ENCODE measurements around the gene PXDC1.
A peak's percentile ranks its signal among the peaks of the same experiment; 100 is the strongest.
"Not testable (repeated sequence)": the region's sequence is repeated elsewhere in the genome, so short reads cannot be mapped to it uniquely, and the experiment has no call there.

The PXDC1 gene

DNA sequence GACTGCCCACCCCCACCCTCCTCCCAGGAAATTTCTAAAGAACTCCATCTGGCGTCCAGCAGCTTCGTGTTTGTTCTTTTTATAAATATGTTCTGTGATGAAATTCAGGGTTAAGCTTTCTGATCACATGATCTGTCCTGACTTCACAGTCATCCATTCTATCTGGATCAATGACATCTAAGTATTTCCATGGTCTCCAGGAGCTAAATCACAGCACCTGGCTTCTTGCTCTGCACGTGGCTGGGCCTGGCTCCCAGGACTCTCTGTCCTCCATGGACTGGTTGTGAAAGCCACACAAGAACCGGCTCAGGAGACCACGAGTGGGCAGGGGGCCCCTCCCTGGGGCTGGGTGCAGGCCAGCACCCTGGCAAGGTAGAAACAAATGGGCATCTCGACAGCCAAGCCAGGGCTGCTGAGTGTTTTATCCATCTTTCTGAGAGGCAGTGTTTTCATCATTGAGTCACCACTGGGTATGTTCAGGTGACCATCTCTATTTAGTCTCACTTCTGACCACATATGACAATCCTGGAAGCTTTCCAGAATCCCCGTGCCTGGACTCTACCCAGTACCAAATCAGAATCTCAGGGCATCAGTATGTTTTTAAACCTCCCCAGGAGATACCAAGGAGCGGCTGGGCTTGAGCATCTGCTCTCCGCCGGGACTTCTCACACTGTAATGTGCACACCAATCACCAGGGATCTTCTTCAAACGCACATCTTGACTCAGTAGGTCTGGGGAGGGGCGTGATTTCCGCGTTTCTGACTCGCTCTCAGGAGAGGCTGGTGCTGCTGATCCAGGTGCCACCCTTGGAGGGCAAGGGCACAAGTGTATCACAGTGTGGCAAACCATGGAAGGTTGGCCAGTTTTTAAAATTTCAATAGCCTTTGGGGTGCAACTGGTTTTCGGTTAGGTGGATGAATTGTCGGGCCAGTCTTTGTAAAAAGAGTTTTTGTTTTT is 31.6 kb upstream of the PXDC1 start:
- no peak for DNase-seq (ENCODE audit: low spot score)

- no peak for DNase-seq (ENCODE audit: low spot score)
Measured at GRCh38 chr6:3781504-3781903, 30.0 kb upstream of the PXDC1 start.

DNA sequence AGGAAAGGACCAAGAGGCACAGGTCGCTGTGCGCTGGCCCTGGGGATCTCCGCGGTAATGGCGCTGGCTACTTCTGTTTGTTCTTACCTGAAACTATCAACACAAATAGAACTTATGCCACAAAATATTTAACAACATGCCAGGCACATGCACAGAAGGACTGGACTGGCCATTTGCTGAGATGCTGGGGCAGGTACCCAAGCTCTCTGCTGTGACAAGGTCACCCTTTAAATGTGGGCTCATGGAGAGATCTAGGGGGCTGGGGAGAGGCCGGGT is 28.0 kb upstream of the PXDC1 start:
- no peak for DNase-seq (ENCODE audit: low spot score)

DNA sequence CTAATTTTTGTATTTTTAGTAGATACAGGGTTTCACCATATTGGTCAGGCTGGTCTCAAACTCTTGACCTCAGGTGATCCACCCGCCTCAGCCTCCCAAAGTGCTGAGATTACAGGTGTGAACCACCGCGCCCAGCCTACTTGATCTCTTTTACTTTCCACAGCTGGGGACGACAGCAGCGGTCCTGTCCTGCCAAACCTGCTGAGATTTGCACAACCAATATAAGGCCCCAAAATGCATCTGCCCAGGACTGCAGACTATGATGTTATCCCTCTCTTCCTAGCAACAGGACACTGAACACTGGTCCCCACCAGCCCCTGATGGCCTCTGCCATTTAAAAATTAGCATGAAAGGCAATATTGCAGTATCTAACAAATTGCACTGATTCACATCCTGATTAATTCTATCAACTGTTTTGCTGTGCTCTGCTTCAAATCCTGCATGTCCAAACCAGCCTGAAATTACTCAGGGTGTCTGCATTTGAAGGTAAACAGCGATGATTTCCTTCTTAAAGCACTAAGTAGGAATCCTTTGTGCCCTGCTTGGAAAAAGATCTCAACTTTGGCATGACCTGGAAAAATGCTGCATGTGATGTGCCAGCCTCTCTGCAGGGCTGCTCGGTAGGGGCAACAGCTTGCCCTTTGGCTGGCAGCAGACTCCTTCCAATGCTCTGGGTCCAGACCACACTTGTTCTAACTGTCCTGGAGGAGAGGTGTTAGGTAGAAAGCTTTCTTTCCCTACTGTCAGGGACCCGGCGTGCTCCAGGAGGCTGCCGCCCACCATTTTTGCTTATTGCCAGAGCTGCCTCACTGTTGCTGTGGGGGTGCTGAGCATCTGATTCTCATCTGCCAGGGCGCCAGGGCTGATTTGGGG is 27.4 kb upstream of the PXDC1 start:
- DNase-seq (ENCODE audit: low spot score): no peak

- no peak for DNase-seq (ENCODE audit: low spot score)
Measured at GRCh38 chr6:3777730-3778461, 26.4 kb upstream of the PXDC1 start.

- no peak for DNase-seq (ENCODE audit: low spot score)
Measured at GRCh38 chr6:3776881-3777507, 25.5 kb upstream of the PXDC1 start.

GRCh38 chr6:3775847-3776246 is 24.3 kb upstream of the PXDC1 start:
- no peak for DNase-seq (ENCODE audit: low spot score)

- DNase-seq (ENCODE audit: low spot score): no peak
Measured at GRCh38 chr6:3775386-3775785, 23.9 kb upstream of the PXDC1 start.

DNA sequence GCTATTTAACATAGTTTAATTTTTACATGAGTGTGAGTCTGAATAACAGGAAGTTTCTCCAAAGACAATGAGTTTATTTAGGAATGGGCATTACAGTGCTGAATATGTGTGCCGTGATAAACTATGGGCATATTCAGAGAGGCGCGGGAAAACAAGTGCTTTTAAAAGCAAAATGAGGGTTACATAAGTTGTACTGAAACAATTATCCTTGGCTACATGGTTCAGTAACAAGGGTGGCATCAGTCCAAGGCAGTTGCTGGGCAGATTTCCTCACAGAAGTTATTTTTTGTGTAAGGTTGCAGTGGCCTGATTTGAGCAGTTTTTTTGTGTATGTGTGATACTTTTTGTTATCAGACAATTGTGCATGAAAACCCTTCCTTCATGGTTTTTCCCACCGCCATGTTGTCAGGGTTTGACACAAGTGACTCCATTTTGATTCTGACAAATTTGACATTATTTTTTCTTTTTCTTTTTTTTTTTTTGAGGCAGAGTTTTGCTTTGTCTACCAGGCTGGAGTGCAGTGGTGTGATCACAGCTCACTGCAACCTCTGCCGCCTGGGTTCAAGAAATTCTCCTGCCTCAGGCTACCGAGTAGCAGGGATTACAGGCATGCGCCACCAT is 22.3 kb upstream of the PXDC1 start:
- no peak for DNase-seq (ENCODE audit: low spot score)

DNA sequence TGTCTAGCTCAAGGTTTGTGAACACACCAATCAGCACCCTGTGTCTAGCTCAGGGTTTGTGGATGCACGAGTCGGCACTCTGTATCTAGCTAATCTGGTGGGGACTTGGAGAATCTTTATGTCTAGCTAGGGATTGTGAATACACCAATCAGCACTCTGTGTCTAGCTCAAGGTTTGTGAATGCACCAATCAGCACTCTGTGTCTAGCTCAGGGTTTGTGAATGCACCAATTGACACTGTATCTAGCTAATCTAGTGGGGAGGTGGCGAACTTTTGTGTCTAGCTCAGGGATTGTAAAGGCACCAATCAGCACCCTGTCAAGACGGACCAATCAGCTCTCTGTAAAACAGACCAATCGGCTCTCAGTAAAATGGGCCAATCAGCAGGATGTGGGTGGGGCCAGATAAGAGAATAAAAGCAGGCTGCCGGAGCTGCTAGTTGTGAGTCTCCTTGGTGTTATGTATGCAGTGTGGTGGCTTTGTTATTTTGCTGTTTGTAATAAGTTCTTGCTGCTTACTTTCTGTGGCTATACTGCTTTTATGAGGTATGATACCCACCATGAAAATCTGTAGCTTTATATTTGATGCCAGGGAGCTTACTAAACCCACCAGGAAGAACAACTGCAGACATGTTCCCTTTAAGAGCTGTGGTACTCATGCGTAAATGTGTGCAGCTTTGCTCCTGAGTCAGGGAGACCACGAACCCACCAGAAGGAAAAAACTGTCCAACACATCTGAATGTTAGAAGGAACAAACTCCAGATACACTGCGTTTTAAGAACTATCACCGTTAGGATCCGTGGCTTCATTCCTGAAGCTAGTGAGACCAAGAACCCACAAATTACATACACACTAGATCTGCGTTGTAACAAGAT is 20.9 kb upstream of the PXDC1 start:
- not testable (repeated sequence) for DNase-seq (ENCODE audit: low spot score)

- no peak for DNase-seq (ENCODE audit: low spot score)
Measured at GRCh38 chr6:3771407-3772011, 20.0 kb upstream of the PXDC1 start.

DNA sequence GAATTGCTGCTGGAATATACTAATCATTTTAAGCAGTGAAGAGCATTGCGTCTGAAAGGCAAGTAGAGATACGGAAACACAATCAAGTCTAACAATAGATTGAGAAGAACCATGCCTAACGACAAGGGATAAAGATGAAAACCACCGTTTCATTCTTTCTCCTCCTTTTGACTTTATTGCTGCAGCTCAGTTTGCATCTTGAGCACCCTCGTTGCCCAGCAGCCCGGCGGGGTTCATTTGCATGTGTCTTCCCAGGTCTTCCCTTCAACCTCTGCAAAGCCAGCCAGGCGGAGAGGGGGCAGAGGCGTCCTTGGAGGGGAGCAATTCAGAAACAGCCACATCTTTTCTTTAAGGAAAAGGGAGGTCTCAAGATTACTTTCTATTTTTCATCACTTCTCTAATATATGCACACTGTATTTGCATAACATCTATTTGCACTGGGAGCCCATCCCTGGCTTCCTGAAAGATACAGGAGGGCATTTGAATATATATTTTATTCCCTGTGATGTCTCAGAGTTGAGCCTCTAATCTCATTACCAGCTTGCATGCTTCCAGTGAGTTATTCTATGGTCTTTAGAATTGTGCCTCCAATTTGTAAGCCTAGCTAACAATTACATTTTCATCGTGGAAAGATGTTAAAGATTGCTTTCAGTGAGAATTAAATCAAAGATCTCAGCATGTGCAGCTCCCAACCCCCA is 18.7 kb upstream of the PXDC1 start:
- DNase-seq (ENCODE audit: low spot score): no peak

DNA sequence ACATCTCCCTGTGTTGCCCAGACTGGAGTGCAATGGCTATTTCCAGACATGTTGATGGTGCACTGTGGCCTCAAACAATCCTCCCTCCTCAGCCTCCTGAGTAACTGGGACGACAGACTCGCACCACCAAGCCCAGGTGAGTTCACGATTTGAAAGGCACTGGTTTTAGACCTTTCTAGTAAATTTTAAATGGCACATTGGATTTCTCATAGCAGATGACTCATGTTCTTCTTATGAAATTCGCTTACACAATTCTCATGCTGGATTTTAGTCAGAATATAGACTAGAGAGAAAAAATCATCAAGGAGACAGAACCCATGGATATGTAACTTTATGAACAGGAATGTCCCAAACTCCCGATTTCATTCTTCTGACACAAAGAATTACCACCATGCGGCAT is 18.1 kb upstream of the PXDC1 start:
- peak; percentile 56 for DNase-seq (ENCODE audit: low spot score)

DNA sequence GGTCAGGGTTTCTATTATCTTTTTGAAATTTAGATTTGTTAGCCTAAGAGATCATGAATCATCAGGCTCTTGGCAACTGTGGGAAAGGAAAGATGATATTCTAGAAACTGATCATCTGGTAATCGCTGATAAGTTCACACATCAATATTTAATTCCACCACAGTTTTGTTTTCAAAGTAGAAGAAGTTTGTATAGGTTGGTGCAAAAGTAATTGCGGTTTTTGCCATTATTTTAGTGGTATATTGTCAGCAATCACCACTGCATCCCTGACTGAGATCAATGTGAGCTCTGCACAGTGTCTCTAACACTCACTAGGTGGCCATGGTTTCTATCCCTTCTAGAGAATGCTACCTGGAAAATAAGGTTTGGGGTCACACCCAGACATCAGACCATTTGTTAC is 17.0 kb upstream of the PXDC1 start:
- DNase-seq (ENCODE audit: low spot score): no peak

- not testable (repeated sequence) for DNase-seq (ENCODE audit: low spot score)
Measured at GRCh38 chr6:3767483-3767882, 16.0 kb upstream of the PXDC1 start.

- DNase-seq (ENCODE audit: low spot score): no peak
Measured at GRCh38 chr6:3766214-3766613, 14.7 kb upstream of the PXDC1 start.

- DNase-seq (ENCODE audit: low spot score): no peak
Measured at GRCh38 chr6:3765415-3765814, 13.9 kb upstream of the PXDC1 start.

- DNase-seq (ENCODE audit: low spot score): no peak
Measured at GRCh38 chr6:3764516-3765335, 13.2 kb upstream of the PXDC1 start.

GRCh38 chr6:3762852-3763251 is 11.3 kb upstream of the PXDC1 start:
- no peak for DNase-seq (ENCODE audit: low spot score)

Measured in hepatic stellate cell (primary cell).